ENCODE measurements around the gene MISP. TPM values are rescaled to one million over a fixed set of nuclear protein-coding genes. Genes with fewer than 3 reads are reported as not detected.

MISP gene
- total RNA-seq, 1 donor from 2014 or later: 1.1 TPM

- Mint-ChIP-seq H3K4me3 (ENCODE audit: low read depth) (no peak overlapping the region), H3K4me1 (ENCODE audit: low read depth) (peaks cover 1% of the 10 kb centered on the region), H3K27me3 (peaks cover 3% of the 10 kb centered on the region), H3K36me3 (ENCODE audit: insufficient read depth) (peaks cover 2% of the 10 kb centered on the region), H3K9me3 (ENCODE audit: low read depth) (no peaks in the 10 kb centered on the region), H3K27ac (no peak overlapping the region)
- DNase-seq (ENCODE audit: low spot score, unreplicated experiment): no peak
- TF ChIP-seq, protein P1, sequence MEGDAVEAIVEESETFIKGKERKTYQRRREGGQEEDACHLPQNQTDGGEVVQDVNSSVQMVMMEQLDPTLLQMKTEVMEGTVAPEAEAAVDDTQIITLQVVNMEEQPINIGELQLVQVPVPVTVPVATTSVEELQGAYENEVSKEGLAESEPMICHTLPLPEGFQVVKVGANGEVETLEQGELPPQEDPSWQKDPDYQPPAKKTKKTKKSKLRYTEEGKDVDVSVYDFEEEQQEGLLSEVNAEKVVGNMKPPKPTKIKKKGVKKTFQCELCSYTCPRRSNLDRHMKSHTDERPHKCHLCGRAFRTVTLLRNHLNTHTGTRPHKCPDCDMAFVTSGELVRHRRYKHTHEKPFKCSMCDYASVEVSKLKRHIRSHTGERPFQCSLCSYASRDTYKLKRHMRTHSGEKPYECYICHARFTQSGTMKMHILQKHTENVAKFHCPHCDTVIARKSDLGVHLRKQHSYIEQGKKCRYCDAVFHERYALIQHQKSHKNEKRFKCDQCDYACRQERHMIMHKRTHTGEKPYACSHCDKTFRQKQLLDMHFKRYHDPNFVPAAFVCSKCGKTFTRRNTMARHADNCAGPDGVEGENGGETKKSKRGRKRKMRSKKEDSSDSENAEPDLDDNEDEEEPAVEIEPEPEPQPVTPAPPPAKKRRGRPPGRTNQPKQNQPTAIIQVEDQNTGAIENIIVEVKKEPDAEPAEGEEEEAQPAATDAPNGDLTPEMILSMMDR (IDR thresholded peaks at IDR 0.05; ENCODE audit: unreplicated experiment): no peak
Observed at GRCh38 chr19:757811-758668, 7.1 kb downstream of the MISP start.

GRCh38 chr19:763181-763580, 12.3 kb downstream of the MISP start:
- Mint-ChIP-seq H3K36me3 (ENCODE audit: insufficient read depth) (peaks cover 2% of the 10 kb centered on the region), H3K4me3 (ENCODE audit: low read depth) (no peak overlapping the region), H3K27me3 (peaks cover 5% of the 10 kb centered on the region), H3K4me1 (ENCODE audit: low read depth) (no peaks in the 10 kb centered on the region), H3K9me3 (ENCODE audit: low read depth) (no peaks in the 10 kb centered on the region), H3K27ac (no peak overlapping the region)
- DNase-seq (ENCODE audit: low spot score, unreplicated experiment): no peak
- TF ChIP-seq, protein P1 (IDR thresholded peaks at IDR 0.05; ENCODE audit: unreplicated experiment): no peak

- Mint-ChIP-seq H3K27ac (no peak overlapping the region), H3K9me3 (ENCODE audit: low read depth) (no peaks in the 10 kb centered on the region), H3K4me3 (ENCODE audit: low read depth) (no peak overlapping the region), H3K36me3 (ENCODE audit: insufficient read depth) (peaks cover 2% of the 10 kb centered on the region), H3K27me3 (peaks cover 5% of the 10 kb centered on the region), H3K4me1 (ENCODE audit: low read depth) (no peaks in the 10 kb centered on the region)
- no peak for DNase-seq (ENCODE audit: low spot score, unreplicated experiment)
- TF ChIP-seq, protein P1 (IDR thresholded peaks at IDR 0.05; ENCODE audit: unreplicated experiment): no peak
Observed at GRCh38 chr19:763869-764268, 13.0 kb downstream of the MISP start.

DNA sequence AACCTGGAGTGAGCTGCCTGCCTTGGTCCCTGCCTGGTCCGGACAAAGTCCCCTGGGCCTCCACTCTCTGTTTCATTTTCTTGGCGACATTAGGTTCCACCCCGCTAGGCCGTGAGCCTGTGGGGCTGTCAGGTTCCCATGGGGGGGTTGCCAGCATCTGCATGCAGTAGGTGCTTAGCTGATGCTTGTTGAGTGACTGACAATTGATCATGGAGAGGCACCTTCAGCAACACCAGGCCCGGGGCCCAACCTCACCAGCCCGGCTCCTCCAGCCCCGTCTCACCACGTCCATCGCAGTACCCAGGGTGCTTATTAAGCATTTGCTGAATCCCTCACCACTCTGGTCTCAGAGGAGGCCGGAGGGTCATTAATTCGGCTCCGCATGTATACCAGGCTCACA, 13.4 kb downstream of the MISP start:
- DNase-seq (ENCODE audit: low spot score, unreplicated experiment): no peak
- Mint-ChIP-seq H3K27me3 (peaks cover 5% of the 10 kb centered on the region), H3K27ac (no peak overlapping the region), H3K9me3 (ENCODE audit: low read depth) (no peaks in the 10 kb centered on the region), H3K4me3 (ENCODE audit: low read depth) (no peak overlapping the region), H3K36me3 (ENCODE audit: insufficient read depth) (peaks cover 2% of the 10 kb centered on the region), H3K4me1 (ENCODE audit: low read depth) (no peaks in the 10 kb centered on the region)
- TF ChIP-seq, protein P1 (IDR thresholded peaks at IDR 0.05; ENCODE audit: unreplicated experiment): no peak

- no peaks in the 10 kb centered on the region for H3K36me3 Mint-ChIP-seq (ENCODE audit: insufficient read depth)
- TF ChIP-seq, protein P1 (IDR thresholded peaks at IDR 0.05; ENCODE audit: unreplicated experiment): no peak
- no peak overlapping the region for H3K27ac Mint-ChIP-seq
- no peaks in the 10 kb centered on the region for H3K9me3 Mint-ChIP-seq (ENCODE audit: low read depth)
- no peak overlapping the region for H3K4me3 Mint-ChIP-seq (ENCODE audit: low read depth)
- H3K4me1 Mint-ChIP-seq (ENCODE audit: low read depth): no peaks in the 10 kb centered on the region
- peaks cover 2% of the 10 kb centered on the region for H3K27me3 Mint-ChIP-seq
- no peak for DNase-seq (ENCODE audit: low spot score, unreplicated experiment)
Observed at GRCh38 chr19:765179-765738, 14.3 kb downstream of the MISP start.
